GM19467 (cell line): ENCODE results near the gene KANTR.
"Not testable (repeated sequence)": the region's sequence is repeated elsewhere in the genome, so short reads cannot be mapped to it uniquely, and the experiment has no call there.

Experiments
- ATAC-seq: cut with Tn5 transposase; IDR thresholded peaks from one replicate; pipeline ENCODE4 v1.9.1; 2021; ENCODE audit warnings: mild to moderate bottlenecking, moderate library complexity; ENCODE audit not compliant: unreplicated experiment

The KANTR gene

DNA sequence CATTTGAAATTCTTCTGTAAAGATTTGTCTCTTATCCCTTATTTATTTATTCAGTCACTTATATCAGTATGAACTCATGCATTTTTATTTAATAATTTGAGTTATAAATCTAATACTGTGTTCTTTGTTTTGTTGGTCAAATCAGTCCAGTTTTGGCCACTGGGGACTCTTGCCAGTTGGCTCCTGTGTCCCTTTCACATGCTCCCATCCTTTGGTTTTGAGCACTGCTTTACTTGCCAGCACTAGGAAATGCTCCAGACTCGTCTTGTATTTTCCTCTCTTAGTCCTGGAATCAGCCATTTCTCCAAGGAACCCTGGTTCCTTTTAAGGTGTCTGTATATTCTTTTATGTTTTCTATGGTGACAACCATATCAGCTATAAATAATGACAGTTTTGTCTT, 28.1 kb downstream of the KANTR start:
- no peak for ATAC-seq

GRCh38 chrX:53125506-53125905, 31.6 kb downstream of the KANTR start:
- ATAC-seq: no peak

GRCh38 chrX:53126377-53126776, 32.4 kb downstream of the KANTR start:
- no peak for ATAC-seq

GRCh38 chrX:53128097-53128749, 34.3 kb downstream of the KANTR start:
- ATAC-seq: no peak

DNA sequence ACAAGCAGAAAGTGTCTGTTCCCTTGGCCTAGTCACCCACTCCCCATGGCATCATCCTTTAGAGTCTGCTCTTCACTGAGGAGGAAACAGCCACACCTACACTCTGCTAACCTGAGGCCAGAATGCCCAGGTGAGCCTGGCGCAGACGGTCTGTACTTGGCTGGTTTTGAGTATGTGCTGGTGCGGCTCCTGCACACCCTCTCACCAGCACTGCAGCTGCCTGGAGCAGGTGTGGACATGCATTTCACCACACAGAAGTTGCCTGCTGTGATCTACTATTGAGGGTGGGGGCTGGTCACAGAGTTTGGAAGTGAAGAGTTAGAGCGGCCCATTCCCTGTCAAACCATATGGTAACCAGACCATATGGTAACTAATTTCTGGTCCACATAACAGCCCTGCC, 39.5 kb downstream of the KANTR start:
- no peak for ATAC-seq

- ATAC-seq: no peak
Observed at GRCh38 chrX:53135581-53135980, 41.6 kb downstream of the KANTR start.

- no peak for ATAC-seq
Observed at GRCh38 chrX:53153581-53153980, 59.6 kb downstream of the KANTR start.

DNA sequence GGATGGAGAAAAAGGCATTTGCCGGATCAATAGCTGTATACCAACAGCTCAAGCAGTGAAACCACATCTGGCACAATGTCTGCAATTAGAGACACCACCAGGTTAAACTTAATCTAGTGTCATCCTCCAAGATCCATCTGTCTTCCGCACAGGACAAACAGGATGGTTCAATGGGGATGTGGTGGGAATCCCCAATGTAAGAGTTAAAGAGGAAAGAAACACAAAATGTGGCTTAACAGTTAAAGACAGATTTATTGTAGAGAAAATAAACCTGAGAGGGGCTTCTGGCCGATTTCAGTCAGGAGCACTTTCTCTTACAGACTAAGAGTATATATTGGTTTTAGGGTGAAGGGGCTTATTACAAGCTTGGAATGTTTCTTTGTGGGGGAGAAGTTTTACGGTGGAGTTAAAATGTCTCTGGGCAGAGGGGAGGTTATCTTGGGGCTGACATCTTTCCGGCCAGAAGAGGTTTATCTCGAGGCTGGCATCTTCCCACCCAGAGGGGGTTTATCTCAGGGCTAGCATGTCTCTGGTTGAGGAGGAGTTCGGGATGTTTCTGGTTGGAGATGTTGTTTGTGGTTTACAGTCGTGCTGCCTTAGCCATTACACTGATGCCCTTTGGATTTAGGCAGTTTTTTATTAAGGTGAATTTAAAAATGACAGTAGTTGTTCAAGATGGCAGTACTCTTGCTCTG, 61.7 kb downstream of the KANTR start:
- no peak for ATAC-seq

GRCh38 chrX:53156207-53156596, 62.3 kb downstream of the KANTR start:
- ATAC-seq: no peak

GRCh38 chrX:53159184-53159583, 65.2 kb downstream of the KANTR start:
- no peak for ATAC-seq

DNA sequence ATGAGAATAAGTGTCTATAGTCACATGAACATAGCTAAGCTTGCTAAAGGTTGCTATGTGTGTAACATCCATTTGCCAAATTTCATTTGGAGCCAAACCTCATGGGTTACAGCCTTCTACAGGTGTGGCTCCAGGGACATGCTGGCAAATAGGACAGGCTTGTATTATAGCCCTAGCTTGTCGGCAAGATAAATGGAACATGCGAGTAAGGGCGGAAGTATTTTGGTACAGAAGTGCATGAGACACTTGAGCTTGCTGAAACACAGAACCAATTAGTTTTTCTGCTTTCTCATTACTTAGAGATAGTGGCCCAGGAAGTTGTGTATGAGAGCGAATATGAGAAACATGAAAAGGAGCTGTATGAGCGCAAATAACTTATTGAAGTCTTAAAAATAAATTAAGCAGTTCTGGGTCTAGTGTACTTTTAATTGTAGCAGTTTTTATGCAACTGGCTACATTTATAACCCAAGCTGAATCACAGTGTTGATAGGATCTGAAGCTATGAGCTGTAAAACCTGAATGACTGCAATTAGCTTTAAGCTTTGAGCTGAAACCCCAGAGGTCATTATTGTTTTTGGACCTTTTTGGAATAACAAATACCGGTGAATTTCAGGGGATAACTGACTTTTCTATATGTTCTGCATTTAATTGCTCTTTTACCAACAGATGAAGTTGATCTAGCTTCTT, 66.5 kb downstream of the KANTR start:
- no peak for ATAC-seq

DNA sequence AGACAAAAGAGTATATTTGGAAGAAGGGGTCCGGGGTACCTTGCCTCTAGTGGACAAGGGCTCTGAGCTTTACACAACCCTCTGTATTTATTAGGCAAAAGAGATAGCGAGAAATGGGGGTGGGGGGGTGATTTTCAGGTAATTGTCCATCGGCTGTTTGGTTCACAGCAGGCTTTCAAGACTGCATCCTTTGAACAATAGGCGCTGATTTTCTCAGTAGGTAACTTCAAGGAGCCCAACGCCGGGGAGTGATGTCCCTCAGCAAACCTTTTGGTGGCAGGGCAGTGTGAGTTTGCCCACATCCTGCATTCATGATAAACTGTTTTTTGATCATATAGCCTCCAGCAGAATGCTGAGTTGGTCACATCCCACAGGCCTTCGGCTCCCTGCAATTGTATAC, 69.5 kb downstream of the KANTR start:
- ATAC-seq: no peak

- not testable (repeated sequence) for ATAC-seq
Observed at GRCh38 chrX:53164566-53164965, 70.6 kb downstream of the KANTR start.

GRCh38 chrX:53166103-53166502, 72.2 kb downstream of the KANTR start:
- ATAC-seq: no peak

DNA sequence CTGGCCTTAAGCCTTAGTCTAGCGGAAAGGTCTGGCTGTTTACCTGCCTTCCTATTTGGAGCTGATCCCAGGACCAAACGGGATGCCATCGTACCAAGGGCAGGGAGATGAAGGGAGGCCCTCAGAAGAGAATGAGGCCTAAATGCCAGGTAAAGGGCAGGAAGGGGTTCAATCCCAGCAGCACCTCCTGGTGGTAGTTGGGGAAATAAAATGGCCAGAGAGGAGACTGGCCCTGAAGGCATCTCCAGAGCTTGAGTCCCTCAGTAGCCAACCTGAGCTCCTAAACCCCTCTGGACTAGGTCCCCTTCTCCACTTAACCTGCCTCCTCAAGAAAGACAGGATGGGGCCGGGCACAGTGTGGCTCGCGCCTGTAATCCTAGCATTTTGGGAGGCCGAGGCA, 77.4 kb downstream of the KANTR start:
- no peak for ATAC-seq
